BE2C (cell line): ENCODE results near the gene CIB2.
A peak's percentile ranks its signal among the peaks of the same experiment; 100 is the strongest.

Experiments
- DNase-seq: peaks from one replicate; pipeline ENCODE4 v3.0.0-alpha.2; 2020
- H3K27me3 ChIP-seq: fragments of 250-450 bp; sonication (Bioruptor Pico); 2 replicates; pipeline ENCODE4 v1.5.1; 2020; ENCODE audit warnings: mild to moderate bottlenecking
- H3K36me3 ChIP-seq: fragments of 250-450 bp; sonication (Bioruptor Pico); 2 replicates; pipeline ENCODE4 v1.5.1; 2020; ENCODE audit warnings: mild to moderate bottlenecking
- H3K4me1 ChIP-seq: fragments of 250-450 bp; sonication (Bioruptor Pico); 2 replicates; pipeline ENCODE4 v1.5.1; 2020
- H3K4me3 ChIP-seq: 2 replicates; pipeline ENCODE4 v1.5.1; 2011; ENCODE audit warnings: low read depth, low read length
- H3K9me3 ChIP-seq: fragments of 250-450 bp; sonication (Bioruptor Pico); 2 replicates; pipeline ENCODE4 v1.5.1; 2020
- CTCF ChIP-seq: IDR thresholded peaks from 2 replicates; pipeline ENCODE4 v1.5.1; 2012; ENCODE audit warnings: mild to moderate bottlenecking, low read depth, low read length

CIB2 gene

GRCh38 chr15:78058401-78058935, 72.8 kb downstream of the CIB2 start:
- no peaks in the 10 kb centered on the region for H3K36me3 ChIP-seq

GRCh38 chr15:78057803-78058202, 73.4 kb downstream of the CIB2 start:
- no peaks in the 10 kb centered on the region for H3K9me3 ChIP-seq
- H3K27me3 ChIP-seq: no peaks in the 10 kb centered on the region
- no peak overlapping the region for H3K4me3 ChIP-seq
- H3K36me3 ChIP-seq: no peaks in the 10 kb centered on the region
- TF ChIP-seq CTCF: no peak
- H3K4me1 ChIP-seq: peaks cover 18% of the 10 kb centered on the region
- DNase-seq: peak; percentile 50

More at GRCh38 chr15:78058401-78058935, 72.8 kb downstream of the CIB2 start:
- H3K9me3 ChIP-seq: no peaks in the 10 kb centered on the region
- H3K4me3 ChIP-seq: no peak overlapping the region
- peaks cover 18% of the 10 kb centered on the region for H3K4me1 ChIP-seq
- no peak for DNase-seq
- no peak for TF ChIP-seq CTCF
- no peaks in the 10 kb centered on the region for H3K27me3 ChIP-seq

- no peak for DNase-seq
- Histone ChIP-seq H3K4me3 (no peak overlapping the region), H3K4me1 (peaks cover 15% of the 10 kb centered on the region), H3K36me3 (no peaks in the 10 kb centered on the region), H3K9me3 (no peaks in the 10 kb centered on the region), H3K27me3 (no peaks in the 10 kb centered on the region)
- no peak for TF ChIP-seq CTCF
Measured at GRCh38 chr15:78056714-78057269, 74.5 kb downstream of the CIB2 start.

GRCh38 chr15:78055919-78056713, 75.1 kb downstream of the CIB2 start:
- TF ChIP-seq CTCF: no peak
- H3K4me1 ChIP-seq: peaks cover 15% of the 10 kb centered on the region
- peak; percentile 40 for DNase-seq
- no peaks in the 10 kb centered on the region for H3K9me3 ChIP-seq
- no peaks in the 10 kb centered on the region for H3K27me3 ChIP-seq
- H3K36me3 ChIP-seq: no peaks in the 10 kb centered on the region
- no peak overlapping the region for H3K4me3 ChIP-seq

GRCh38 chr15:78054966-78055365, 76.3 kb downstream of the CIB2 start:
- Histone ChIP-seq H3K4me1 (peaks cover 15% of the 10 kb centered on the region), H3K4me3 (no peak overlapping the region), H3K36me3 (peaks cover 3% of the 10 kb centered on the region; the same call in 1 of the 2 replicates), H3K9me3 (no peaks in the 10 kb centered on the region), H3K27me3 (no peaks in the 10 kb centered on the region)
- DNase-seq: no peak
- TF ChIP-seq CTCF: no peak
